ENCODE measurements around the gene DCAF10.
"Not testable (repeated sequence)": the region's sequence is repeated elsewhere in the genome, so short reads cannot be mapped to it uniquely, and the experiment has no call there.

The DCAF10 gene, protein sequence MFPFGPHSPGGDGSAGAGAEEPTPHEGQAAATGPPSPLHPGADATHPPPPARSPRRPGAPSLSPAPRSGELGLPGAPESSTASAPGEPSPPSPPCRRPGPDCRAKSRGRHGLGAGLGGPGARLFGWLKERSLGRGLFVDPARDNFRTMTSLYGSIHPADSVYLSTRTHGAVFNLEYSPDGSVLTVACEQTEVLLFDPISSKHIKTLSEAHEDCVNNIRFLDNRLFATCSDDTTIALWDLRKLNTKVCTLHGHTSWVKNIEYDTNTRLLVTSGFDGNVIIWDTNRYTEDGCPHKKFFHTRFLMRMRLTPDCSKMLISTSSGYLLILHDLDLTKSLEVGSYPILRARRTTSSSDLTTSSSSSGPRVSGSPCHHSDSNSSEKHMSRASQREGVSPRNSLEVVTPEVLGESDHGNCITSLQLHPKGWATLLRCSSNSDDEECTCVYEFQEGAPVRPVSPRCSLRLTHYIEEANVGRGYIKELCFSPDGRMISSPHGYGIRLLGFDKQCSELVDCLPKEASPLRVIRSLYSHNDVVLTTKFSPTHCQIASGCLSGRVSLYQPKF

DNA sequence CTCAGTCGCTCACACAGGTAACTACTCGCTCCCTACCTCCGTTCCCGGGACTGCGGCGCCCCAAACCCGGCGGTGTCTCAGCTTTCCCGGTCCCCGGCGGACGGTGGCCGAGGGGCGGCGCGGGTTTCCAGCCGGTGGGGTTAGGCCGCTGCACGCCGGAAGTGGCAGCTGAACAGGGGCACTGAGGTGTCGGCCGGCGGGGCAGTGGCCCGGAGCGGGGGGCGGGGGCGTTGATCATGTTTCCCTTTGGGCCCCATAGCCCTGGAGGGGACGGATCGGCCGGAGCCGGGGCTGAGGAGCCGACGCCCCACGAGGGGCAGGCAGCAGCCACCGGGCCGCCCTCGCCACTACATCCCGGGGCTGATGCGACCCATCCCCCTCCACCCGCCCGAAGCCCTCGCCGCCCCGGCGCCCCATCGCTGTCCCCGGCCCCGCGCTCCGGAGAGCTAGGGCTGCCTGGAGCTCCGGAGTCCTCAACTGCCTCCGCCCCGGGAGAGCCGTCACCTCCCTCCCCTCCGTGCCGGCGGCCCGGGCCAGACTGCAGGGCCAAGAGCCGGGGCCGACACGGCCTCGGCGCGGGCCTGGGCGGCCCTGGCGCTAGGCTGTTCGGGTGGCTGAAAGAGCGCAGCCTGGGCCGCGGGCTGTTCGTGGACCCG, at the start of gene DCAF10:
TSS of gene DCAF10 (plus strand) at position 167 of the 656 bp plus-strand sequence. CDS start at position 237, 70 bp downstream.
- DNase-seq (ENCODE audit: insufficient read length, low spot score), result peak; percentile 83
- FAIRE-seq, result peak; percentile 51

DNA sequence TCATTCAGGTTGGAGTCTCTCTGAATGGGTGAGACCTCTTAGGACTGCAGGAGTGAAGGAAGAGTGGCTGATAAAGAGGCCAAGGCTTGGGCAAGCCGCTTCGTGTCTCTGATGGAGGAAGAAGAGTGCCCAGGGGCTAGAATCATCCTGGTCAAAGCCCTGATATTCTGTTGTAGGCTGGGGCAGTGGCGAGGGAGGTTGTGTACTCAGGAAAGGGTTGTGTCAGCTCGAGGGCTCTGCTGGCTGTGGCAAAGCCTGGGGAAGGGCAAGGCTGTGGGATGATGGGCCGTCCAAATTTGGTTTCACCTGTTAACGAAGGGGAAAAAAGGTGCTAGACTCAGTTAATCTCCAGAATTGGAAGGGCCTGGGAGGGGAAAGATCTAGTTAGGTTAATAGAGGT, 49.4 kb upstream of the DCAF10 start:
- FAIRE-seq (no peak), DNase-seq (ENCODE audit: insufficient read length, low spot score) (no peak)

DNA sequence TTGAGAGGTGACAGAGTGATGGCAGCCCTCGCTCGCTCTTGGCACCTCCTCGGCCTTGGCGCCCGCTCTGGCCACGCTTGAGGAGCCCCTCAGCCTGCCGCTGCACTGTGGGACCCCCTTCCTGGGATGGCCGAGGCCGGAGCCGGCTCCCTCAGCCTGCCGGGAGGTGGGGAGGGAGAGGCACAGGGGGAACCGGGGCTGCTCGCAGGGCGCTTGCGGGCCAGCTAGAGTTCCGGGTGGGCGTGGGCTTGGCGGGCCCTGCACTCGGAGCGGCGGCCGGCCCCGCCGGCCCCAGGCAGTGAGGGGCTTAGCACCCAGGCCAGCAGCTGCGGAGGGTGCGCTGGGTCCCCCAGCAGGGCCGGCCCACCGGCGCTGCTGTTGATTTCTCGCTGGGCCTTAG, 48.9 kb upstream of the DCAF10 start:
- DNase-seq (ENCODE audit: insufficient read length, low spot score); FAIRE-seq: not testable (repeated sequence)

DNA sequence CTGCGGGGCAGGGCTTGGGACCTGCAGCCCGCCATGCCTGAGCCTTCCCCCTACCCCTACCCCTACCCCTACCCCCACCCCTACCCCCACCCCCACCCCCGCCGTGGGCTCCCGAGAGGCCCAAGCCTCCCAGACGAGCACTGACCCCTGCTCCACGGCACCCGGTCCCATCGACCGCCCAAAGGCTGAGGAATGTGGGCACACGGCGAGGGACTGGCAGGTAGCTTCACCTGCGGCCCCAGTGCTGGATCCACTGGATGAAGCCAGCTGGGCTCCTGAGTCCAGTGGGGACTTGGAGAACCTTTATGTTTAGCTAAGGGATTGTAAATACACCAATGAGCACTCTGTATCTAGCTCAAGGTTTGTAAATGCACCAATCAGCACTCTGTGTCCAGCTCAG, 48.5 kb upstream of the DCAF10 start:
- not testable (repeated sequence) for DNase-seq (ENCODE audit: insufficient read length, low spot score); FAIRE-seq

DNA sequence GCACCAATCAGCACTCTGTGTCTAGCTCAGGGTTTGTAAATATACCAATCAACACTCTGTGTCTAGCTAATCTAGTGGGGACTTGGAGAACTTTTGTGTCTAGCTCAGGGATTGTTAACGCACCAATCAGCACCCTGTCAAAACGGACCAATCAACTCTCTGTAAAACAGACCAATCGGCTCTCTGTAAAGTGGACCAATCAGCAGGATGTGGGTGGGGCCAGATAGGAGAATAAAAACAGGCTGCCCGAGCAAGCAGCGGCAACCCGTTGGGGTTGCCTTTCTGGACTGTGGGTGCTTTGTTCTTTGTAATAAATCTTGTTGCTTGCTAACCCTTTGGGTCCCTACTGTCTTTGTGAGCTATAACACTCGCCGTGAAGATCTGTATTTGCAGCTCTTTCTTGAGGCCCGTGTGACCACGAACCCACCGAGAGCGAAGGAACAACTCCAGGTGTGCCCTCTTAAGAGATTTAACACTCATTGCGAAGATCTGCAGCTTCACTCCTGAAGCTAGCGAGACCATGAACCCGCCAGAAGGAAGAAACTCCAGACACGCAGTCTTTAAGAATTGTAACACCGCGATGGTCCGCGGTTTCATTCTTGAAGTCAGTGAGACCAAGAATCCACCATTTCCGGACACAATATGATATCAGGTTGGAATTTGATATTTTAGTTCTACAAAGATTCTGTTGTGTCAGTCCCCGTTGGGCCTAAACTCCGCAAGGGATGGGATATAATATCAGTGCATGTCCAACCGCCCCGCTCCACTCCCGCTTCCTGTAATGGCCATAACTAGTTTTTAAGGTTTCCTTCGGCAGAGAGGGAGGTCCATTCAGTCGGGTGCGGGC, 47.7 kb upstream of the DCAF10 start:
- FAIRE-seq, result no peak

DNA sequence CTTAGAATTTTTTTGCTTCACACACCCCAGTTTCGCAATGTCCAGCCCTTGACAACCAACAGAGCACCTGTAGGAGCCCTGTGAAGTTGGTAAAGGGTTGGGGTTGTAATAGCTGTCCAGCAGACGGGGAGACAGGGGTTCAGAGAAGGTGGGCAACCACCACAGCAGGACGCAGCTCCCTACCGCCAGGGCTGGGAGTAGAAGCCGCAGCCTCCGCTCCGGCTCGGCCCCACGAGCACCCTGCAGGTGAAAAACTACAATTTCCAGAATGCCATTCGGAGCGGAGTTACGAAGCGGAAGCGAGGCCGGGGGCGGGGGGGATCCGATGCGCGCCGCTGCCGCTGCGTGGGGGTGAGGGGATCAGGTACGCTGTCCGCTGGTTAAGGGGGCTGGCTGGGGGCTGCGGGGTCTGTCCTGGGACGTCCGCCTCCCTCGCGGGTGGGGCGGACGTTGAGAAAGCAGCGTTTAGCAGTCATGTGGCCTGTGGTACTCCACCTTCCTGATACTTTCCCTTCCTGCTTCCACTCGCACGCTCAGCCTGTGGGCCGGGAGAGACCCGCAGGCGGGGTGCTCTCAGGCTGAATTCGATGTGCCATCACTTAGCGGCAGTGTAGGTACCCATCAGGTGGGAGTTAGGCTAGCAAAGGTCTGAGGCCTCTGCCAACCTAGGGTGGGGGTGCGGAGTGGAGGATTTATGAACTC, 47.0 kb upstream of the DCAF10 start, which contains the start of gene TRMT10B:
TSS of gene TRMT10B (plus strand) at position 317 of the 702 bp plus-strand sequence. CDS start 8,127 bp downstream, outside the sequence.
- peak; percentile 73 for DNase-seq (ENCODE audit: insufficient read length, low spot score)
- FAIRE-seq, result no peak

More for the DNA sequence above, 47.7 kb upstream of the DCAF10 start:
- no peak for DNase-seq (ENCODE audit: insufficient read length, low spot score)

DNA sequence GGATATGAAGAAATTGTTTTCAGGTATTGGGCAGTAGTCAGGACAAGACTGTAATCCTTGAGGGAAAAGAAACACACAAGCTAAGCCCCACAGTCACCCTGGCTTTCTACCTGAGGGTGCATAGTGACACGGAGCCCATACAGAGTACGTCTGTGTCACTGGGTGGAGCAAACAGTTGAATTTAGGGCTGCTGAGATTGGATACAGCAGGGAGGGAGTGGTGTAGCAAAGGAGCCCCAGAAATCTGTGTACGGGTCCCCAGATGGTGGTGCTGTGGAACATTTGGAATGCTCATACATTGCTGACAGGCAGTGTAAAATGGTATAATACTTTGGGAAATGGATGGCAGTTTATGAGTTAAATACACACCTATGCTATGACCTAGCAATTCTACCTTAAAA, 41.9 kb upstream of the DCAF10 start:
- FAIRE-seq (no peak), DNase-seq (ENCODE audit: insufficient read length, low spot score) (no peak)

DNA sequence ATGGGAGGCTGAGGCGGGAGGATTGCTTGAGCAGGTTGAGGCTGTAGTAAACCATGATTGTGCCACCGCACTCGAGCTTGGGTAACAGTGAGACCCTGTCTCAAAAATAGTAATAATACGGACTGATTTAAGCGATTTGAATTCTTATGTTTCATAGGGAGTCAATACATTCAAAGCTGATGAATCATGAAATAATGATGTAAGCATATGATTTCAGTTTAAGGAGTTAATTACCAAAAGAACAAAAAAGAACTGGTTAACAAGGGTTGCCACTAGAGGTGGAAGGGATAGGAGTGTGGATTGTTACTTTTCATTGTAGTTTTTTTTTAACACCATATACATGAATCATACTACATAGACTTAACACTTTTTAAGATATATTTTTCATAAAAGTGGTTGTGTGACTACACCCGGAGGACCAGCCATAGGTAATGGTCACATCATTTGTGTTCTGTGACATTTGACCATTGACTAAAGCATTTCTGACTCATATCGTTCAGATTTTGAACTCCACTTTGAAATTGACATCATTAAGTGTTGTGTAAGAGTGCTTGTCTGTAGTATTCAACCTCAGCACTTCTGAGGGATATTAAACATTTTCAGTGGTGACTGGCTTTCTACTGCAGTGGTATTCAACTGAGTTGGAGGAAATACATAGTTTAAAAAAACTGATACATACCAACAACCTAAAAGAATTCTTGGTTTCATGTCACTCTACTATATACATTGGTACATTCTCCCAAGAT, 40.0 kb upstream of the DCAF10 start:
- FAIRE-seq (no peak), DNase-seq (ENCODE audit: insufficient read length, low spot score) (no peak)

DNA sequence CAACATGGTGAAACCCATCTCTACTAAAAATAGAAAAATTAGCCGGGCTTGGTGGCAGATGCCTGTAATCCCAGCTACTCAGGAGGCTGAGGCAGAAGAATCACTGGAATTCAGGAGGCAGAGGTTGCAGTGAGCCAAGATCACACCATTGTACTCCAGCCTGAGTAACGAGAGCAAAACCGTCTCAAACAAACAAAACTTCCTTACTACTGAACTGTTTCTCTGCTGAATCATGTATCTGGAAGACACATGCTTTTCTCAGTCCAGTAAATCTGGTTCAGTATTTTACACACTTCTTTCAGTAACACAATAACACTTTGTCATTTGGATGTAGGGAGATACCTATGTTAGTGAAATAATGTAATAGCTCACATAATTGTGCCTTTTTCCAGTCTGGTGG, 39.1 kb upstream of the DCAF10 start:
- FAIRE-seq (no peak), DNase-seq (ENCODE audit: insufficient read length, low spot score) (no peak)

DNA sequence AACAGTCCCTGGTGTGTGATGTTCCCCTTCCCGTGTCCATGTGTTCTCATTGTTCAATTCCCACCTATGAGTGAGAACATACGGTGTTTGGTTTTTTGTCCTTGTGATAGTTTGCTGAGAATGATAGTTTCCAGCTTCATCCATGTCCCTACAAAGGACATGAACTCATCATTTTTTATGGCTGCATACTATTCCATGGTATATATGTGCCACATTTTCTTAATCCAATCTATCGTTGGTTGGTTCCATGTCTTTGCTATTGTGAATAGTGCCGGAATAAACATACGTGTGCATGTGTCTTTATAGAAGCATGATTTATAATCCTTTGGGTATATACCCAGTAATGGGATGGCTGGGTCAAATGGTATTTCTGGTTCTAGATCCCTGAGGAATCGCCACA, 35.3 kb upstream of the DCAF10 start:
- not testable (repeated sequence) for DNase-seq (ENCODE audit: insufficient read length, low spot score); FAIRE-seq

DNA sequence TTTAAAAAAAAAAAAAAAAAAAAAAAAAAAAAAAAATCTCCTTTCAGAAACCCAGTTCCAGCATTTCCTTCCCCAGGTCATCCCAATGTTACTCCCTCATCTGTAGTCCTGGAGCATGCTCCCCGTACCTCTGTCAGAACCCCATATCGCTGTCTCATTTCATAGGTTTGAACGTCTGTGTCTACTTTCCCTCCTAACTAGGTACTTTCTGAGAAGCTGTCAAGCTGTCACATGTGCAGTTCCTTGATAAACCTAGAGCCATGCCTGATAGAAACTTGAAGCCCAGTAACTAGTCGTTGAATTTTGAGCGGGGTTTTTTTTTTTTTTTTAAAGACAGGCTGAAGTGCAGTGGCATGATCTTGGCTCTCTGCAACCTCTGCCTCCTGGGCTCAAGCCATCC, 31.3 kb upstream of the DCAF10 start:
- no peak for DNase-seq (ENCODE audit: insufficient read length, low spot score)
- FAIRE-seq, result no peak

DNA sequence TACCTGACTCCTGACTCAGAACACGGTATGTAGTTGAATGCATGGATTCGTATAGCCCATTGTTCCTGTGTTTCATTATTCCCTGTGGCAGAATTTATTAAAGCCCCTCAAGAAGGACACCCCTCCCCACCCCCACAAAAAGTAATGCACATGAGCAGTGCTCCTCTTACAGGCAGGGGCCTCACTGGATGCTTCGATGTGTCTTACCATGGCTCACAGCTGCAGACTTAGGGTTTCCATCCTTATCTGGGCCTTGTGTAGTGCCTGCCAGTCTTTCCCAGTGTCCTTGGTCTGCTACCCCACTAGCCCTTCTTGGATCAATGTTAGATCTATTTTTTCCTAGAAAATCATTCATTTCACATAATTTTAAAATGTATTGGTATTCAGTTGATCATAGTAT, 30.6 kb upstream of the DCAF10 start:
- DNase-seq (ENCODE audit: insufficient read length, low spot score), result no peak
- FAIRE-seq, result no peak

DNA sequence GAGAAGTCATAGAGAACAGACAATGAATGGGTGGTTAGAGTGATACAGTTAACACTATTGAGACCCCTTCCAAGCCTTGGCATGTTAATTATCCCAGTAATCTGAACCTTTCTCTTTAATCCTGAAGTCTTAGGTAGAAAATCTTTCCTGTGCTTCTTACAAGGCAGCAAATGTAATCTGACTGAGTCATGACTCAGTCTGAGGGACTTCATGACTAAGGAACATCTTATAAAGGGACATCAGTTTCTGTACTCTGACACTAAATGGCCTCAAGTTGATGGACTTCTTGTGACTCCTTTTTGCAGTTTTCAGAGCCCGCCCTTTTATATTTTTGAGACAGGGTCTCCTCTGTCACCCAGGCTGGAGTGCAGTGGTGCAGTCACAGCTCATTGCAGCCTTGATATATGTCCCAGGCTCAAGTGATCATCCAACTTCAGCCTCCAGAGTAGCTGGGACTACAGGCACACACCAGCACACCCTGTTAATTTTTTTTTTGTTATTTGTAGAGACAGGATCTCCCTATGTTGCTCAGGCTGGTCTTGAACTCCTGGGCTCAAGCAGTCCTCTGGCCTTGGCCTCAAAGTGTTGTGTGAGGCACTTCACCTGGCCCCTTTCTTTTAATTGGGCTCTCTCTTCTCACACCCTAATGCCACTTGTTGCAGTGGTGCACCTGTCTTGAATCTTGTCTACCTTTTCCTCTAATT, 25.2 kb upstream of the DCAF10 start:
- DNase-seq (ENCODE audit: insufficient read length, low spot score), result no peak
- no peak for FAIRE-seq

DNA sequence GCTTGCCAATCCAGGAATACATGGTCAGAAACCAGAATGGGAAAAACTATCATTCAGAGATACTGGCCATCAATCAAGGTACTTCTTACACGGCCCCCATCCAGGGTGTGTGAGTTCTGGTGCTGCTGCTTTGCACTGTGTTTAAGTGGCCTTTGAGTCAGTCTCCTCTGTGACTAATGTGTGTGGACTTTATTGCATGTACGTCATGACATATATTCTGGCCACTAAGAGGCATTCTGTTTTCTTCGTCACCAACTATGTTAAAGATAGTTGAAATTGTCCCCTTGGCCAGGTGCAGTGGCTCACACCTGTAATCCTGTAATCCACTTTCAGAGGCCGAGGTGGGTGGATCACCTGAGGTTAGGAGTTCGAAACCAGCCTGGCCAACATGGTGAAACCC, 24.3 kb upstream of the DCAF10 start:
- FAIRE-seq (no peak), DNase-seq (ENCODE audit: insufficient read length, low spot score) (no peak)

DNA sequence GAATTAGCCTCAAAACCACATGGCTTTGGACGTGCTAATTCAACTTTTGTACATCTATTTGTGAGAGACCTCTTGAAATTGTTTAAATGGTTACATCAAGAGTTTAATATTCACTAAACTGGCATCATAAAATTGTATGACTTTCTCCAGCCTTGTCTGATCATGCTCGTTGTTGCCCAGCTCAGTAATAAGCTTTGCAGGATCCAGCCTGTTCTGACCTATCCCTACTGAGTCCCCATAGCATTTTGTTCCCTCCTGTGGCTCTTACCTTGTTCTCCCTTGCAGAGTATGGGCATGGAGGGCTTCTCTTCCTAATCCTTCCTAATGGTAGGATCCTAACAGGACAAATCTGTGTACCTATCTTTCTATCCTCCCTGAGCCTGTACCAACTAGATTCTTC, 22.1 kb upstream of the DCAF10 start:
- DNase-seq (ENCODE audit: insufficient read length, low spot score) (no peak), FAIRE-seq (no peak)

DNA sequence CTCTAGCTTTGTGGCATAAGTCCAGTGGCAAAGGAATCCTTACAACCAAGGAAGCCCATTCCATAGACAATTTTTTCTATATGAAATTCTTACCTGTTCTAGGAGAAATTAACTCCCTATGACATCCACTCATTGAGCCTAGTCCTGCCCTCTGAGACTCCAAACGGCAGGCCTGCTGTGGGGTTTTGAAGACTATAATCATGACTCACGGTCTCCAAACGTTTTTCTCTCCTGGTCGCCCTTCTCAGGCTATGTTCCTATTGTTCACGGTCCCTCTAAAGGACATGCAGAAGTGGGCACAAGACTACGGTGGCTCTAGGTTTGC, 16.3 kb upstream of the DCAF10 start:
- DNase-seq (ENCODE audit: insufficient read length, low spot score), result no peak

DNA sequence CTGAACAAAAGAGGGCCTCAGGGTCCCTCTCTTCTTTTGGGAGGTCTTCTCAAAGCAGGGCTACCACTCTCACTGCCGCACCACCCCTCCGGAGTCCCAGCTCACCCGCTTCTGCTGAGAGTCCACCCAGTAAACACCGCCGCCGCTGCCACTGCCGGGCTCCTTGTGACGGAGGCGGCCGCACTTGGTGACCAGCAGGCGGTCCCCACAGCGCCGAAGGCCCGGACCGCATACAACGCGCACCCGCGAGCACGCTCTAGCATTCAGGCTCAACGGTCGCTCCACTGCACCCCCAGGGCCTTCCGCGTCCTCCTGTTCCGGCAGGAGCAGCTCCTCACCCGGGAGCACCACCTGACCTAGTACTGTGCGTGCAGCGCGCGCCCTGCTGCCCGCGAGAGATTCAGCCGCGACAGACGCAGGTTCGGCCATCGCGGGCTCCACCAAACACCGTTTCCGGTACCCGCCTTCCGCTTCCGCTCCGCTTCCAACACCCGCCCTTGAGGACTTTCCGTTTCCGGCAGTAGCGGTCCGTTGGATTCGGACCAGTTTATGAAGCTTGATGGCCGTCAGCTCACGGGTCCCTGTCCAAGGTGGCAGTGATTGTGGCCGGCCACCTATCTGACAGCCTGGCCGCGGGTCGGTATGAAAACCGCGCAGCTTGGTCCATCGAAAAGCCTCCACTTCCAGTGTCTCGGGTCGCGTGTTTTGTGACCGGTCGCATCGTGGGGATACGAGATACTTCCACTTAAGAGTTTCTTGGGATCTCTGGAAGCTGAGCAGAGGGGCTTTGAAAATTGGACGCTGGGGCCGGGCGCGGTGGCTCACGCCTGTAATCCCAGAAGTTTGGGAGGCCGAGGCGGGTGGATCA, 15.7 kb upstream of the DCAF10 start, which contains the start of gene EXOSC3:
TSS of gene EXOSC3 (minus strand) at position 449 of the 868 bp plus-strand sequence. CDS start at position 429, 20 bp downstream.
- FAIRE-seq, result peak; percentile 76
- DNase-seq (ENCODE audit: insufficient read length, low spot score), result peak; percentile 83

More for the DNA sequence above, 16.3 kb upstream of the DCAF10 start:
- FAIRE-seq, result no peak

DNA sequence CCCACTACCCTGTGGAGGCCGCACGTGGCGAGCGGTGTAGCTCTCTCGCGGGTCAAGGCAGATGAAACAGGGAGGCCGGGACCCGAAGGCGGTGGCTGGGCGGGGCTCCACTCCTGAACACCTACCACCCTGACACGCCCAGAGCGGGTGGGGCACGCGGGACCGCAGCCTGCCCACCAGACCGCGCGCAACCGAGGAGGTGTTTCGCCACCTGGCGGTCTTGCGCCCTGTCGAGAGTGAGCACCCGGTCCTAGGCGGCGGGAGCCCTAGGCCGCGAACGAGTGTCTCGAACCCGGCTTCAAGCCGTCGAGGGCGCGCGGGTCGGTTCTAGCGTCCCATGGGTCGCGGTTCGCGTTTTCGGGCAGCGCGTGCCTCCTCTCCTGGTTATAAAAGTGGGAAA, 13.5 kb upstream of the DCAF10 start:
- no peak for FAIRE-seq
- DNase-seq (ENCODE audit: insufficient read length, low spot score), result no peak

Data from HTR-8/SVneo (cell line).